GM12875 (cell line): ENCODE data around the gene SLCO2A1.

Experiments
- H3K4me3 ChIP-seq: one replicate; pipeline ENCODE4 v1.5.1; 2011; ENCODE audit warnings: low read depth, low read length, control low read depth
- TF ChIP-seq, protein P1 (sequence below): IDR thresholded peaks from 2 replicates; pipeline ENCODE4 v1.5.1; 2011; ENCODE audit warnings: low read depth, mild to moderate bottlenecking, control low read depth, inconsistent platforms, low read length, moderate library complexity, borderline replicate concordance; ENCODE audit not compliant: insufficient read depth

Gene SLCO2A1

DNA sequence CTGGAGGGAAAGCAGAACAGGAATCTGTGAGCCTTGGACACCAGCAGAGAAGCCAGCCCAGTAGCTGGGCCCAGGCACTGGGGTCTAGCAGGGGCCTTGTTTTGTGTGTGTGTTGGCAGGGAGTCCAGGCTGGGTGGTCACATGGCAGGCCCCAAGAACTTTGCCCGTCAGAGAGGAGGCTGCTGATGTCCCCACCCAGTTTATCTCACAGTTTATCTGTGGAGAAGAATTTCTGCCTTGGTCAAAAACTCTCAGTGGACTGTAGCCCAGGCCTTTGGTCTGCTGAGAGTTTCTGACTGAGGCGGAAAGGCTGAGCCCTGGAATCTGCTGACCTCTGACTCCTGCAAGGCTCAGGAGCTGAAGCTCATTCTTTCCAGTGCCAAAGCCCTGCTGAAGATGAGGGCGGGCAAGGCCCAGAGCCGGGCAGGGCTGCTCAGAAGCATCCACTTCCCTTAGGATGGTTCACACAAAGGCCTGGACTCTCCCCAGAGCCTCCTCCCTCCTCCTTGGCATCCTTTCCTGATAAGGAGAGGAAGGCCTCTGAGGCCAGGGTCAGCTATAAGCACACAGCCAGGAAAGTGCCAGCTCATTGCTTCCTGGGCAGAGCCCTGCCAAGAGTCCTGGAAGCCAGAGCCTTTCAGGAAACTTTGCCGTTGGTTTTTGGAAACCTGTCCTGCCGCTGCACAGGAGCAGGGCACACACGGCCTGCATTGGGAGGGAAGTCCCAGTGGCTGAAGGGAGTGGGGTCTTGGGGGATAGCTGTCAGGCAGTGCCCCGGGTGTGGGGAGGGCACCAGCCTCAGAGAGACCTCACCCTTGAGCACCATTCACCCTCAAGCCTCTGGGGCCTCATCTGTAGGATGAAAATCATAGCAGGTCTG is 37.2 kb upstream of the SLCO2A1 start:
- H3K4me3 ChIP-seq: no peak overlapping the region
- TF ChIP-seq, protein P1, sequence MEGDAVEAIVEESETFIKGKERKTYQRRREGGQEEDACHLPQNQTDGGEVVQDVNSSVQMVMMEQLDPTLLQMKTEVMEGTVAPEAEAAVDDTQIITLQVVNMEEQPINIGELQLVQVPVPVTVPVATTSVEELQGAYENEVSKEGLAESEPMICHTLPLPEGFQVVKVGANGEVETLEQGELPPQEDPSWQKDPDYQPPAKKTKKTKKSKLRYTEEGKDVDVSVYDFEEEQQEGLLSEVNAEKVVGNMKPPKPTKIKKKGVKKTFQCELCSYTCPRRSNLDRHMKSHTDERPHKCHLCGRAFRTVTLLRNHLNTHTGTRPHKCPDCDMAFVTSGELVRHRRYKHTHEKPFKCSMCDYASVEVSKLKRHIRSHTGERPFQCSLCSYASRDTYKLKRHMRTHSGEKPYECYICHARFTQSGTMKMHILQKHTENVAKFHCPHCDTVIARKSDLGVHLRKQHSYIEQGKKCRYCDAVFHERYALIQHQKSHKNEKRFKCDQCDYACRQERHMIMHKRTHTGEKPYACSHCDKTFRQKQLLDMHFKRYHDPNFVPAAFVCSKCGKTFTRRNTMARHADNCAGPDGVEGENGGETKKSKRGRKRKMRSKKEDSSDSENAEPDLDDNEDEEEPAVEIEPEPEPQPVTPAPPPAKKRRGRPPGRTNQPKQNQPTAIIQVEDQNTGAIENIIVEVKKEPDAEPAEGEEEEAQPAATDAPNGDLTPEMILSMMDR: no peak

DNA sequence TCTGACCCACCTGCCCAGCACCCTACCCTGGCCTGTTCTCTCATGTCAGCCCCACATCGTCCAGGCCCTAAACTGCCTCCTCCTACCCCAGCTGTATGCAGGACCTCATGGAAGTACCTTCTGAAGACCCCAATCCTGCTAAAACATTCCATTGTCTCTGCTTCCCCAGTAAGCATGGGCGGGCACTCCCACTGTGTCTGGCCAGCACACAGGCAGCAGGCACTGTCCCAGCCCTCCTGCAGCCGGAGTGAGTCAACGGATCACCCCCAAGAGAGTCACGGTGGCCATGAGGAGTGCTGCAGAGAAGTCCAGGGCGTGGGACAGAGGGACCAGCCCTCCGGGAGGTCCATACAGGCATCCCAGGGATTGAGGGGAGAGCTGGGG is 36.4 kb upstream of the SLCO2A1 start:
- TF ChIP-seq, protein P1: no peak
- H3K4me3 ChIP-seq: no peak overlapping the region

DNA sequence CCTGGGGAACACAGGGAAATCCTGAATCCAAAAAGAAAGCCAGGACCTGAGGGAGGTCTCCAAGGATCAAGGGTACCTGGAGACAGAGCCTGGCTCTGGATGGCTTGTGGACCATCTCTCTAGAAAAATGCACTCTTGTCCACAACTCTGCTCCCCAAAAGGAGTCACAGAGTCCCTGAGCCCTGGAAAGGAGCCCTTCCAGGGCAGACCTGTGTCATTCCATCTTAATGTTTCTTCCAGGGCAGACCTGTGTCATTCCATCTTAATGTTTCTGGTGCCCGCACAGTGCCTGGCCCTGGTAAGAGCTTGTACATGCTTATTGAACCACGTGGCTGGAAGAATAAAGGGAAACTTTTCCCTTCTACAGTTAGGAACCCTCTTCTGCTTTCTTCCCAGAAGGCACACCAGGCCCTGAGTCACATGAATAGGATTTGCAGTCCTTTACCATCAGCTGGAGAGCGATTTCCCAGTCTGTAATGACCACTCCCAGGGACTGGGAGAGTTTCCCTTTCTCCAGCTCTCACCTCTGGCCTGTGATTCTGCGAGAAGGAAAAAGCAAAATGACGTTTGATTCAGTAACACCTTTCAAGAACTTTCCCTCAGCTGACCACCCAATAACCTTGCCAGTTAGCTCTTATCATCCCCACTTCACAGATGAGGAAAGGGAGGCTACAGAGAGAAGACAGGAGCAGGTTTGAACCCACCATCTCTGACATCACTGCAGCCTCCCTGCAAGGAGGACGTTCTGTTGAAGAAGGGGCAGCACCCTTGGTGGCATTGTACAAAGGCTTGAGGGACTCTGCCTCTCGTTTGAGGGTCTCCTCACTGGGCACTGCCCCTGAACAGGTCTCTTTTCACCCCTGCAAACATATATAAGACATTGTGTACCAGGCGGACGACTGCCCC is 35.8 kb upstream of the SLCO2A1 start:
- TF ChIP-seq, protein P1: no peak
- no peak overlapping the region for H3K4me3 ChIP-seq

DNA sequence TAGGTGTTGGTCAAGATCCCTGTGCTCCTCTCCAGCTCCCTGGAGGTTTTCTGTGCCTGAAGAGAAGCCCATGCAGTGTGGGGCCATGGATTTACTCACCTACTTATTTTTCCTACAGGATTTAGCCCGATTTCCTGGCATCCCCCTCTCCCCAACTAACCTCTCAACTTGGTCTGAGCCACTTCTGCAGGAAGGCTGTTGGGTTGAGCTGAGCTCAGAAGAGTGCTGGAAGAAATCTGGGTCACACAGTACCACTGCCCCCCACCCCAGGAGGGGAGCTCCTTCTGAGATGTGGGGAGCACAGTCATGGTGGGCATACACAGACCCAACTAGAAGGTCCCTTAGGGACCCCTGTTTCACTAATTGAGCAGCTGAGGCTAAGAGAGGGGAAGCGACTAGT is 34.4 kb upstream of the SLCO2A1 start:
- TF ChIP-seq, protein P1: no peak

DNA sequence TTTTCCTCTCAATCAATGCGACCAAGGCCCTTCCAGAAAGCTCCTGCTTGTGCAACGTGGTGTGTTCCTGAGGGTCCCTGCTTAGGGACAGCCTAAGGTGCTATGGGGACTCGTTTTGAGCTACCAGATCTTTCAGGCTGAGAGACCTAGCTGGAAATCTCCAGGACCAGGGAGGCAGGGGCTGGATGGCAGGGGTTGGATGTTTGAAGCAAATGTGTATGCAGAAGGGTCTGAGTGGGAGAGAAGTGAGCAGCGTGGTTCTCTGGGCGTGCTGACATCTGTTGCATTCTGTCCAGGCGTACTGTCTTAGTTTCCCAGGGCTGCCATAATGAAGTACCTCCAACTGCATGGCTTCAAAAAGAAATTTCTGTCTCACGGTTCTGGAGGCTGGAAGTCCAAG is 31.7 kb upstream of the SLCO2A1 start:
- H3K4me3 ChIP-seq: no peak overlapping the region
- TF ChIP-seq, protein P1: no peak

More for the DNA sequence above, 34.4 kb upstream of the SLCO2A1 start:
- H3K4me3 ChIP-seq: no peak overlapping the region

DNA sequence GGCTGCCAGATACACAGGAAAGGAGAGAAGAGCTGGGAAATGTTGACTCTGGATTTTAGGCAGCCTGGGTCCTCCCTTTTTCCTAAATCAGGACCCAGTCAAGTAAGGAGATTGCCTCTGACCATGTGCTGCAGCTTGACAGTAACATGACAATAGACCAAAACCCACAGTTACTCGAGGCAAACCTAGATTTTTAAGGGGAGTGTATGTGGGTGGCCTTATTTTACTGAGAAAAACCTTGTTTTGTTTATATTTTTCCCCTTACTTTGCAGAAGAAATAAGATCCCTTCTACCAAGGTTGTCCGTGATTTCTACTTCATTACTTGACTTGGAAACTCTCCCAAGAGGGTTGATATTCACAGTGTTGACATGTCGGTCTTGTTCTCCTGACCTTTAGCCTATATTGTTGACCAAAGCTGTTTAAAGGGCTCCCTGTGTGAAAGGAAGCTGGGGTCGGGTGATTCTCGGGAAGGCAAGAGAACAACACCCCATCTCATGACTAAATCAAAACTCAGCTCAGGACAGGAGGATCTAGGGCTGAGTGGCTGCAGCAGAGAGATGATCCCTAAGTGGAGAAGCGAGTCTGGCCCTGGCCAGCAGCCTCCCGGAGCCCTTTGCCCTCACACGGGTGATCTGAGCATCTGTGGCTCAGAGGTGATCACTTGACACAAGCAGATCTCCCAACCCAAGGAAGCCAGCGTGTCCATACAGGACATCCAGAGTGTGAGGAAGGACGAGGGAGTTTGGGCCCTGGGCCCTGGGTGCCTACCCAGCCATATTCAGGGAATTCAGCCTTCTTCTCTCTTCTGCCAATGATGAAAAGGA is 31.0 kb upstream of the SLCO2A1 start:
- no peak overlapping the region for H3K4me3 ChIP-seq
- TF ChIP-seq, protein P1: no peak
